Thoracic aorta (tissue), 2 donors: ENCODE data around the gene MRPS14. TPM values are rescaled to one million over a fixed set of nuclear protein-coding genes. Genes with fewer than 3 reads are reported as not detected.
"Not testable (repeated sequence)": the region's sequence is repeated elsewhere in the genome, so short reads cannot be mapped to it uniquely, and the experiment has no call there.

Source experiments
- ATAC-seq: fragments of 150-250 bp; one replicate; pipeline ENCODE4 v1.8.0; 2017; ENCODE audit warnings: low read depth; ENCODE audit not compliant: insufficient number of reproducible peaks, low FRiP score
- DNase-seq: peaks from one replicate; pipeline ENCODE4 v3.0.0-alpha.2; 2020; ENCODE audit warnings: low spot score
- H3K27ac ChIP-seq, 2 donors: fragments of 200-600 bp; sonication (generic); 1 replicate in 1 of 2; 2 replicates in 1 of 2; pipeline ENCODE4 v1.5.1; 2016; ENCODE audit warnings: mild to moderate bottlenecking in 2 of 2, moderate library complexity in 2 of 2
- H3K27me3 ChIP-seq: fragments of 200-600 bp; sonication (generic); replicated peaks from 2 replicates; pipeline ENCODE4 v1.6.0; 2016; ENCODE audit warnings: mild to moderate bottlenecking; ENCODE audit not compliant: insufficient read depth
- H3K36me3 ChIP-seq: fragments of 200-600 bp; sonication (generic); one replicate; pipeline ENCODE4 v1.5.1; 2016
- H3K4me1 ChIP-seq, 2 donors: fragments of 200-600 bp; sonication (generic); 1 replicate in 1 of 2; 2 replicates in 1 of 2; pipeline versions ENCODE4 v1.5.1 to v1.6.0; 2016; ENCODE audit warnings: low read depth in 2 of 2, mild to moderate bottlenecking in 1 of 2; ENCODE audit not compliant: control insufficient read depth in 1 of 2
- H3K4me3 ChIP-seq: fragments of 200-600 bp; sonication (generic); 2 replicates; pipeline ENCODE4 v1.5.1; 2016; ENCODE audit warnings: mild to moderate bottlenecking
- H3K9me3 ChIP-seq: fragments of 200-600 bp; sonication (generic); 2 replicates; pipeline ENCODE4 v1.5.1; 2016
- total RNA-seq, 2 donors: library from RNA; depleted of rRNA; stranded (reverse); fragments of >200 nt; gene quantifications; one replicate each; pipeline versions ENCODE4 v1.1.0 to v1.2.3, GENCODE V29; 2016
- TF ChIP-seq, protein P1 (sequence below): fragments of 200-600 bp; sonication (generic); IDR thresholded peaks from one replicate; pipeline ENCODE4 v1.5.1; 2019; ENCODE audit warnings: antibody characterized with exemption

MRPS14 gene
- total RNA-seq, 2 donors from 2014 or later: 13.5 to 24.2 TPM

DNA sequence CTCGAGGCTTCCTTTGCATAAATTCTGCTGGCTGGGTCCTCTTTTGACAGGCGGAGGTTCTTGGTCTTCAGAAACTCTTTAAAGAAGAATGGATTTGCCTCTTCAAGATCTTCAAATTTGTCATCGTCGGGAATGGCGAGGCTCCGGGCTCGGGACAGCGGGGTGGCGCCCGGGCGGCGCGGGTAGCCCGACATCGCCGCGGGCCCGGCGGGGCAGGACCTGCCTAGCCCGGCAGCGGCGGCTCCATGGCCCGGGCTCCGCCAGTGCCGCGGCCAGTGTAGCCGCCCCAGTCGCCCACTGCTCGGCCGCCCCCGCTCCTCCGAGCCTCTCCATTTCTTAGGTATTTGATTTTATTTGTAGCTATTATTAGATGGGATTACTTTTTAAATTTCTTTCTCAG lies 22.3 kb upstream of the MRPS14 start:
- no peaks in the 10 kb centered on the region for H3K4me1 ChIP-seq
- TF ChIP-seq, protein P1, sequence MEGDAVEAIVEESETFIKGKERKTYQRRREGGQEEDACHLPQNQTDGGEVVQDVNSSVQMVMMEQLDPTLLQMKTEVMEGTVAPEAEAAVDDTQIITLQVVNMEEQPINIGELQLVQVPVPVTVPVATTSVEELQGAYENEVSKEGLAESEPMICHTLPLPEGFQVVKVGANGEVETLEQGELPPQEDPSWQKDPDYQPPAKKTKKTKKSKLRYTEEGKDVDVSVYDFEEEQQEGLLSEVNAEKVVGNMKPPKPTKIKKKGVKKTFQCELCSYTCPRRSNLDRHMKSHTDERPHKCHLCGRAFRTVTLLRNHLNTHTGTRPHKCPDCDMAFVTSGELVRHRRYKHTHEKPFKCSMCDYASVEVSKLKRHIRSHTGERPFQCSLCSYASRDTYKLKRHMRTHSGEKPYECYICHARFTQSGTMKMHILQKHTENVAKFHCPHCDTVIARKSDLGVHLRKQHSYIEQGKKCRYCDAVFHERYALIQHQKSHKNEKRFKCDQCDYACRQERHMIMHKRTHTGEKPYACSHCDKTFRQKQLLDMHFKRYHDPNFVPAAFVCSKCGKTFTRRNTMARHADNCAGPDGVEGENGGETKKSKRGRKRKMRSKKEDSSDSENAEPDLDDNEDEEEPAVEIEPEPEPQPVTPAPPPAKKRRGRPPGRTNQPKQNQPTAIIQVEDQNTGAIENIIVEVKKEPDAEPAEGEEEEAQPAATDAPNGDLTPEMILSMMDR: no peak
- no peaks in the 10 kb centered on the region for H3K27me3 ChIP-seq
- H3K4me3 ChIP-seq: no peak overlapping the region
- no peaks in the 10 kb centered on the region for H3K36me3 ChIP-seq
- no peak for ATAC-seq
- H3K9me3 ChIP-seq: no peaks in the 10 kb centered on the region
- no peak for DNase-seq
- no peak overlapping the region for H3K27ac ChIP-seq

- H3K4me3 ChIP-seq: no peak overlapping the region
- H3K9me3 ChIP-seq: no peaks in the 10 kb centered on the region
- TF ChIP-seq, protein P1: no peak
- no peaks in the 10 kb centered on the region for H3K27me3 ChIP-seq
- no peaks in the 10 kb centered on the region for H3K4me1 ChIP-seq
- no peak for DNase-seq
- no peak for ATAC-seq
- H3K27ac ChIP-seq: no peak overlapping the region
- H3K36me3 ChIP-seq: no peaks in the 10 kb centered on the region
Measured at GRCh38 chr1:175045097-175045496, 21.9 kb upstream of the MRPS14 start.

- not testable (repeated sequence) for H3K36me3 ChIP-seq, H3K27ac ChIP-seq, H3K27me3 ChIP-seq, ATAC-seq, DNase-seq, H3K4me3 ChIP-seq, H3K4me1 ChIP-seq, H3K9me3 ChIP-seq
Measured at GRCh38 chr1:175044591-175044990, 21.4 kb upstream of the MRPS14 start.

- no peaks in the 10 kb centered on the region for H3K9me3 ChIP-seq
- ATAC-seq (no peak), DNase-seq (no peak)
- no peaks in the 10 kb centered on the region for H3K27me3 ChIP-seq
- H3K4me3 ChIP-seq: no peak overlapping the region
- TF ChIP-seq, protein P1: no peak
- no peaks in the 10 kb centered on the region for H3K4me1 ChIP-seq
- H3K36me3 ChIP-seq: no peaks in the 10 kb centered on the region
- no peak overlapping the region for H3K27ac ChIP-seq
Measured at GRCh38 chr1:175043824-175044223, 20.6 kb upstream of the MRPS14 start.

- no peaks in the 10 kb centered on the region for H3K9me3 ChIP-seq
- TF ChIP-seq, protein P1: no peak
- no peaks in the 10 kb centered on the region for H3K36me3 ChIP-seq
- H3K27ac ChIP-seq: no peak overlapping the region
- no peak for DNase-seq
- H3K27me3 ChIP-seq: no peaks in the 10 kb centered on the region
- H3K4me1 ChIP-seq: no peaks in the 10 kb centered on the region
- H3K4me3 ChIP-seq: no peak overlapping the region
- no peak for ATAC-seq
Measured at GRCh38 chr1:175042650-175043049, 19.4 kb upstream of the MRPS14 start.

DNA sequence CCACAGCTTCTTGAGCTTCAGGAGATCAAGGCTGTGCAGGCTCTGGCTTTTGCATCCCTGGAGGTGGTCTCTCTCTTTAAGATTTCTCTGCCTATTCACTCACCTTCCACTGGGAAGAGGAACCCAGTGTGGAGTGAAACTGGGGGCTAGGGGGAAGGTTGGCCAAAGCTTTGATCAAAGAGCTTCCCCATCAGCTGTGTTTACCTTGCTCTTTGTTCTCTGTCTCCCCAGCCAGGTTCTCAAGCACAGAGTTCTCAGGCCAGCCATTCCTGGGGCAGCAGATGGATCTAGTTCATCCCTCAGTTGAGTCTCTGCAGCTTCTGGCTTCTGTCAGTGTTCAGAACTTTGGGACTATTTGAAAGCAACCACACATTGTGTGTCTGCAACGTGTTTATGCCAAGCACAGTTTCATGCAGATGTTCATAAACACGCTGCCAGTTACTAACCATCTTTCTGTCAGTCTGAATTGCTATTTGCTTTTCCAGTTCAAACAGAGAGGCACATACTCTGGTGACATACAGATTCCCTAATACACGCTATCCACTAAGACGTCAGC lies 17.2 kb upstream of the MRPS14 start:
- ATAC-seq (no peak), DNase-seq (no peak)
- no peaks in the 10 kb centered on the region for H3K27me3 ChIP-seq
- H3K36me3 ChIP-seq: no peaks in the 10 kb centered on the region
- no peaks in the 10 kb centered on the region for H3K9me3 ChIP-seq
- no peak overlapping the region for H3K27ac ChIP-seq
- TF ChIP-seq, protein P1: no peak
- no peaks in the 10 kb centered on the region for H3K4me1 ChIP-seq
- H3K4me3 ChIP-seq: no peak overlapping the region
